ENCODE results near the gene SPHK2. TPM values are rescaled to one million over a fixed set of nuclear protein-coding genes. Genes with fewer than 3 reads are reported as not detected.

Gene SPHK2
- total RNA-seq, 2 experiments from 2014 or later: 14.1 to 15.3 TPM

GRCh38 chr19:48634424-48635262, 15.3 kb downstream of the SPHK2 start:
- H3K4me3 Mint-ChIP-seq: peak overlapping the region; percentile 90
- Histone ChIP-seq H3K27ac (ENCODE audit: low read depth in 1 of 2, low read length in 2 of 2) (peak overlapping the region; percentile 78 to 94), H3K36me3 (ENCODE audit: insufficient read depth, low read length) (peaks cover 41% of the 10 kb centered on the region), H3K4me3 (ENCODE audit: low read length) (peak overlapping the region; percentile 71), H3K27me3 (ENCODE audit: control insufficient read depth in 1 of 2, insufficient read depth in 2 of 2, low read length in 2 of 2) (no peaks in the 10 kb centered on the region), H3K9me3 (ENCODE audit: control insufficient read depth in 1 of 2, insufficient read depth in 1 of 2, low read length in 2 of 2) (no peaks in the 10 kb centered on the region), H3K4me1 (ENCODE audit: insufficient read depth, low read length) (peaks cover 67% of the 10 kb centered on the region)
- POLR2A ChIA-PET: interaction anchor here (0.5 to 3.7 kb wide), 15 partner anchors 8 to 926 kb away, joined by 3 to 45 read pairs (median 3); partner anchors contain the start of genes CA11, GYS1, RPL18 and RUVBL2
- no peak for TF ChIP-seq CTCF (IDR thresholded peaks at IDR 0.05)
- no peaks in the 10 kb centered on the region for H3K9me3 Mint-ChIP-seq
- no peaks in the 10 kb centered on the region for H3K27me3 Mint-ChIP-seq
- ATAC-seq (ENCODE audit: poor library complexity) (peak; percentile 11), DNase-seq (peak; percentile 82 to 96 (median 91))
- H3K36me3 Mint-ChIP-seq (ENCODE audit: low read depth): peaks cover 59% of the 10 kb centered on the region
- peak overlapping the region; percentile 95 for H3K27ac Mint-ChIP-seq
- H3K4me1 Mint-ChIP-seq (ENCODE audit: low read depth): peaks cover 61% of the 10 kb centered on the region
- intact Hi-C loops (cut with DNase I, micrococcal nuclease): loop anchor here (1.0 to 10.0 kb wide), 7 partner anchors 10 to 1240 kb away; partner anchors contain the start of genes AKT1S1 (in 1 of the 2), C19orf73 (in 1 of the 2), PPFIA3 (in 1 of the 2) and RPL18 (in 1 of the 2)
- CTCF ChIA-PET: interaction anchor here (0.7 to 1.2 kb wide), 2 partner anchors 15 to 337 kb away, joined by 3 to 4 read pairs; partner anchors contain the start of genes RPL18 and SPHK2

- peak overlapping the region; percentile 97 for H3K27ac Mint-ChIP-seq
- CTCF ChIA-PET: no interaction called here
Measured at GRCh38 chr19:48635263-48635965, 16.1 kb downstream of the SPHK2 start.

More at GRCh38 chr19:48635263-48635965, 16.1 kb downstream of the SPHK2 start:
- intact Hi-C loops (cut with DNase I, micrococcal nuclease): loop anchor here (2.0 to 10.0 kb wide), 5 partner anchors 42 to 1239 kb away; partner anchors contain the start of genes AKT1S1 (in 1 of the 2), C19orf73 (in 1 of the 2), PPFIA3 (in 1 of the 2) and TBC1D17 (in 1 of the 2)
- peak overlapping the region; percentile 78 to 94 for H3K27ac ChIP-seq (ENCODE audit: low read depth in 1 of 2, low read length in 2 of 2)
- Mint-ChIP-seq H3K4me1 (ENCODE audit: low read depth) (peaks cover 61% of the 10 kb centered on the region), H3K36me3 (ENCODE audit: low read depth) (peaks cover 51% of the 10 kb centered on the region), H3K27me3 (no peaks in the 10 kb centered on the region), H3K9me3 (no peaks in the 10 kb centered on the region), H3K4me3 (peak overlapping the region; percentile 94)
- H3K36me3 ChIP-seq (ENCODE audit: insufficient read depth, low read length): peaks cover 33% of the 10 kb centered on the region
- POLR2A ChIA-PET: interaction anchor here (1.6 to 3.7 kb wide), 7 partner anchors 10 to 303 kb away, joined by 3 to 45 read pairs (median 38); partner anchors contain the start of genes CA11, RPL18 and SPHK2
- peaks cover 70% of the 10 kb centered on the region for H3K4me1 ChIP-seq (ENCODE audit: insufficient read depth, low read length)
- peak overlapping the region; percentile 71 for H3K4me3 ChIP-seq (ENCODE audit: low read length)
- peak; percentile 8 for ATAC-seq (ENCODE audit: poor library complexity)
- peak; percentile 58 to 88 (median 73) for DNase-seq
- no peak for TF ChIP-seq CTCF (IDR thresholded peaks at IDR 0.05)
- H3K9me3 ChIP-seq (ENCODE audit: control insufficient read depth in 1 of 2, insufficient read depth in 1 of 2, low read length in 2 of 2): no peaks in the 10 kb centered on the region
- H3K27me3 ChIP-seq (ENCODE audit: control insufficient read depth in 1 of 2, insufficient read depth in 2 of 2, low read length in 2 of 2): no peaks in the 10 kb centered on the region

Measured in CD4-positive, alpha-beta T cell (primary cell).